H9 (cell line): ENCODE results near the gene WNT5B. TPM values are rescaled to one million over a fixed set of nuclear protein-coding genes. Genes with fewer than 3 reads are reported as not detected.

ENCODE experiments used
- DNase-seq: peaks from one replicate; pipeline ENCODE4 v3.0.0-alpha.2; 2017
- H2AFZ ChIP-seq: one replicate; pipeline ENCODE4 v1.6.1; 2013; ENCODE audit warnings: mild to moderate bottlenecking, low read length, control low read depth, moderate library complexity
- H2AK5ac ChIP-seq: 2 replicates; pipeline ENCODE4 v1.6.1; 2013; ENCODE audit warnings: low read length, control low read depth, mixed read lengths; ENCODE audit not compliant: insufficient read length
- H2BK120ac ChIP-seq: one replicate; pipeline ENCODE4 v1.6.1; 2013; ENCODE audit warnings: low read depth, mild to moderate bottlenecking, low read length, control low read depth, inconsistent platforms; ENCODE audit not compliant: poor library complexity, severe bottlenecking
- H2BK12ac ChIP-seq: 2 replicates; pipeline ENCODE4 v1.6.1; 2013; ENCODE audit warnings: low read length, control low read depth, mixed read lengths, low read depth; ENCODE audit not compliant: insufficient read length
- H2BK15ac ChIP-seq: 2 replicates; pipeline ENCODE4 v1.6.1; 2013; ENCODE audit warnings: low read depth, low read length, control low read depth
- H2BK20ac ChIP-seq: one replicate; pipeline ENCODE4 v1.6.1; 2013; ENCODE audit warnings: low read depth, mild to moderate bottlenecking, low read length, control low read depth, inconsistent platforms; ENCODE audit not compliant: poor library complexity, severe bottlenecking
- H2BK5ac ChIP-seq: 2 replicates; pipeline ENCODE4 v1.6.1; 2013; ENCODE audit warnings: low read length, control low read depth, mixed read lengths; ENCODE audit not compliant: insufficient read length
- H3K14ac ChIP-seq: 2 replicates; pipeline ENCODE4 v1.6.1; 2013; ENCODE audit warnings: low read length, control low read depth; ENCODE audit not compliant: insufficient read depth
- H3K18ac ChIP-seq: 2 replicates; pipeline ENCODE4 v1.6.1; 2013; ENCODE audit warnings: low read depth, mild to moderate bottlenecking, mixed read lengths, low read length, control low read depth; ENCODE audit not compliant: insufficient read length
- H3K23ac ChIP-seq: 2 replicates; pipeline ENCODE4 v1.6.1; 2013; ENCODE audit warnings: low read length, control low read depth, mixed read lengths, low read depth; ENCODE audit not compliant: insufficient read length
- H3K23me2 ChIP-seq: 2 replicates; pipeline ENCODE4 v1.6.1; 2013; ENCODE audit warnings: low read depth, mild to moderate bottlenecking, mixed read lengths, low read length, control low read depth; ENCODE audit not compliant: insufficient read length, poor library complexity, severe bottlenecking
- H3K27ac ChIP-seq: 2 replicates; pipeline ENCODE4 v1.5.1; 2013; ENCODE audit warnings: low read length, control low read depth, mixed read lengths, low read depth; ENCODE audit not compliant: insufficient read length
- H3K27me3 ChIP-seq: 2 replicates; pipeline ENCODE4 v1.6.1; 2013; ENCODE audit warnings: low read length, control low read depth, inconsistent platforms; ENCODE audit not compliant: insufficient read depth
- H3K4ac ChIP-seq: 2 replicates; pipeline ENCODE4 v1.6.1; 2013; ENCODE audit warnings: low read depth, mild to moderate bottlenecking, control low read depth, inconsistent platforms, low read length, moderate library complexity
- H3K4me1 ChIP-seq: 2 replicates; pipeline ENCODE4 v1.6.1; 2013; ENCODE audit warnings: low read length, control low read depth, inconsistent platforms; ENCODE audit not compliant: insufficient read depth
- H3K4me2 ChIP-seq: 2 replicates; pipeline ENCODE4 v1.6.1; 2013; ENCODE audit warnings: low read length, control low read depth, mixed read lengths; ENCODE audit not compliant: insufficient read length, insufficient read depth
- H3K56ac ChIP-seq: 2 replicates; pipeline ENCODE4 v1.6.1; 2013; ENCODE audit warnings: low read depth, mild to moderate bottlenecking, mixed read lengths, low read length, control low read depth; ENCODE audit not compliant: insufficient read length
- H3K79me1 ChIP-seq: 2 replicates; pipeline ENCODE4 v1.6.1; 2013; ENCODE audit warnings: low read depth, mild to moderate bottlenecking, moderate library complexity, low read length, control low read depth, inconsistent platforms; ENCODE audit not compliant: insufficient read depth, poor library complexity, severe bottlenecking
- H3K79me2 ChIP-seq: 2 replicates; pipeline ENCODE4 v1.6.1; 2013; ENCODE audit warnings: low read length, control low read depth, inconsistent platforms; ENCODE audit not compliant: insufficient read depth
- H3K9ac ChIP-seq: 2 replicates; pipeline ENCODE4 v1.6.1; 2013; ENCODE audit warnings: low read length, control low read depth, mixed read lengths; ENCODE audit not compliant: insufficient read length; ENCODE audit errors: extremely low read depth
- H3K9me3 ChIP-seq: one replicate; pipeline ENCODE4 v1.6.1; 2013; ENCODE audit warnings: low read depth, low read length, inconsistent platforms; ENCODE audit not compliant: control insufficient read depth
- H3T11ph ChIP-seq: one replicate; pipeline ENCODE4 v1.6.1; 2013; ENCODE audit warnings: mild to moderate bottlenecking, low read length, control low read depth, inconsistent platforms
- H4K20me1 ChIP-seq: one replicate; pipeline ENCODE4 v1.6.1; 2013; ENCODE audit not compliant: control insufficient read depth, insufficient read length, insufficient read depth
- H4K5ac ChIP-seq: 2 replicates; pipeline ENCODE4 v1.6.1; 2013; ENCODE audit warnings: low read depth, mild to moderate bottlenecking, mixed read lengths, low read length, control low read depth; ENCODE audit not compliant: insufficient read length
- H4K8ac ChIP-seq: replicated peaks from 2 replicates; pipeline ENCODE4 v1.6.1; 2013; ENCODE audit warnings: low read length, control low read depth, mixed read lengths, low read depth; ENCODE audit not compliant: insufficient read length
- H4K91ac ChIP-seq: 2 replicates; pipeline ENCODE4 v1.6.1; 2013; ENCODE audit warnings: low read depth, mild to moderate bottlenecking, moderate library complexity, mixed read lengths, low read length, control low read depth; ENCODE audit not compliant: insufficient read length
- H3K27ac Mint-ChIP-seq, 3 experiments: 2 replicates in 2 of 3; 3 replicates in 1 of 3; pipeline ENCODE4 v1.8.0; 2020 to 2021; ENCODE audit warnings: mixed read lengths in 3 of 3, mild to moderate bottlenecking in 1 of 3, moderate library complexity in 1 of 3
- H3K27me3 Mint-ChIP-seq: 2 replicates; pipeline ENCODE4 v1.8.0; 2021; ENCODE audit warnings: low read depth, mild to moderate bottlenecking, moderate library complexity, mixed read lengths
- H3K36me3 Mint-ChIP-seq, 3 experiments: 2 replicates in 2 of 3; 3 replicates in 1 of 3; pipeline ENCODE4 v1.8.0; 2020 to 2021; ENCODE audit warnings: low read depth in 3 of 3, mixed read lengths in 3 of 3; ENCODE audit not compliant: insufficient read depth in 1 of 3
- H3K4me1 Mint-ChIP-seq, 2 experiments: 2 replicates each; pipeline ENCODE4 v1.8.0; 2020; ENCODE audit warnings: mixed read lengths in 2 of 2
- H3K4me3 Mint-ChIP-seq, 2 experiments: 2 replicates in 1 of 2; 3 replicates in 1 of 2; pipeline ENCODE4 v1.8.0; 2020 to 2021; ENCODE audit warnings: mild to moderate bottlenecking in 2 of 2, mixed read lengths in 2 of 2, moderate library complexity in 1 of 2
- H3K9me3 Mint-ChIP-seq, 2 experiments: 2 replicates in 1 of 2; 3 replicates in 1 of 2; pipeline ENCODE4 v1.8.0; 2020; ENCODE audit warnings: mild to moderate bottlenecking in 2 of 2, mixed read lengths in 2 of 2, moderate library complexity in 1 of 2
- CTCF ChIP-seq: fragments of 200-600 bp; sonication (generic); conservative IDR thresholded peaks from 3 replicates; pipeline ENCODE4 v1.8.0; 2021; ENCODE audit warnings: antibody characterized with exemption, mild to moderate bottlenecking
- WGBS: extraction: QIAGEN DNeasy Blood & Tissue Kit; methylation state at CpG from one replicate; pipeline ENCODE4 v1.1.7; 2013; ENCODE audit warnings: missing lambda C conversion rate, low lambda C conversion rate, mixed read lengths; ENCODE audit not compliant: insufficient read length; ENCODE audit errors: extremely low coverage; 5-methylcytosine and 5-hydroxymethylcytosine counted together
- total RNA-seq: library from RNA; stranded (reverse); gene quantifications from 2 replicates; pipeline ENCODE4 v1.2.1, GENCODE V29; 2021

WNT5B gene
- total RNA-seq, 1 experiment from 2014 or later, result 1.5 TPM

- Histone ChIP-seq H4K8ac (no peak overlapping the region), H2AFZ (no peak overlapping the region), H3K23ac (no peak overlapping the region), H4K5ac (no peak overlapping the region), H3K79me1 (no peaks in the 10 kb centered on the region), H3K9ac (no peak overlapping the region), H2AK5ac (no peak overlapping the region), H3K18ac (no peak overlapping the region), H3K79me2 (no peaks in the 10 kb centered on the region), H3K4me2 (no peak overlapping the region), H2BK15ac (no peak overlapping the region), H3K4ac (no peak overlapping the region), H3K27me3 (no peaks in the 10 kb centered on the region), H4K20me1 (no peaks in the 10 kb centered on the region), H2BK120ac (no peak overlapping the region), H3K9me3 (no peaks in the 10 kb centered on the region), H3K23me2 (no peaks in the 10 kb centered on the region), H2BK5ac (no peak overlapping the region), H2BK12ac (no peak overlapping the region), H3K4me1 (no peaks in the 10 kb centered on the region), H3K14ac (no peak overlapping the region), H3T11ph (no peak overlapping the region), H3K27ac (no peak overlapping the region), H2BK20ac (no peak overlapping the region), H4K91ac (no peak overlapping the region), H3K56ac (no peak overlapping the region)
- no CpG with 5 or more reads among the region's 3 CpGs for WGBS
- H3K36me3 Mint-ChIP-seq, result no peaks in the 10 kb centered on the region
- no peak for DNase-seq
- no peak overlapping the region for H3K27ac Mint-ChIP-seq
- H3K4me1 Mint-ChIP-seq, result no peaks in the 10 kb centered on the region
- H3K27me3 Mint-ChIP-seq, result no peaks in the 10 kb centered on the region
- 0 out of 5 replicates have a peak, but pooled peaks cover 0 to 2% of the 10 kb centered on the region in 2 experiments for H3K9me3 Mint-ChIP-seq
- no peak for TF ChIP-seq CTCF
- H3K4me3 Mint-ChIP-seq, result no peak overlapping the region
Observed at GRCh38 chr12:1676043-1676442, 47.0 kb downstream of the WNT5B start.
